TTC549 (cell line): ENCODE results near the gene LSR.
"Not testable (repeated sequence)": the region's sequence is repeated elsewhere in the genome, so short reads cannot be mapped to it uniquely, and the experiment has no call there.

Experiments used
- FAIRE-seq: peaks from 2 replicates; lab custom pipeline; 2012; peaks lifted over from hg19 to GRCh38; lab: Jason Lieb, UNC

The LSR gene

GRCh38 chr19:35267818-35268535 is 19.2 kb downstream of the LSR start:
- no peak for FAIRE-seq

GRCh38 chr19:35268536-35269437 is 20.0 kb downstream of the LSR start, which contains the start of gene USF2:
Gene USF2, plus strand, starts transcription at chr19:35268962. Its CDS starts 140 bp downstream, at chr19:35269102.
- FAIRE-seq: no peak

GRCh38 chr19:35269438-35270117 is 20.8 kb downstream of the LSR start:
- no peak for FAIRE-seq

DNA sequence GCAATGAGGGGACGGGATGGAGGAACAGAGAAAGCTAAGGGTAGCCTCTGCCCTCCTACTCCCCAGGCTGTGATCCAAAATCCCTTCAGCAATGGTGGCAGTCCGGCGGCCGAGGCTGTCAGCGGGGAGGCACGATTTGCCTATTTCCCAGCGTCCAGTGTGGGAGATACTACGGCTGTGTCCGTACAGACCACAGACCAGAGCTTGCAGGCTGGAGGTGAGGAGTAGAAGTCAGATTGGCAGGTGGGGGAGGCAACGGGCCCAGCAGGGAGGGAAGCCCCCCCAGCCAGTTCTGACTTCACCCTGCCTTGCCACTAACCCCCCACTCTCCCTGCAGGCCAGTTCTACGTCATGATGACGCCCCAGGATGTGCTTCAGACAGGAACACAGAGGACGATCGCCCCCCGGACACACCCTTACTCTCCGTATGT is 21.6 kb downstream of the LSR start:
- no peak for FAIRE-seq

DNA sequence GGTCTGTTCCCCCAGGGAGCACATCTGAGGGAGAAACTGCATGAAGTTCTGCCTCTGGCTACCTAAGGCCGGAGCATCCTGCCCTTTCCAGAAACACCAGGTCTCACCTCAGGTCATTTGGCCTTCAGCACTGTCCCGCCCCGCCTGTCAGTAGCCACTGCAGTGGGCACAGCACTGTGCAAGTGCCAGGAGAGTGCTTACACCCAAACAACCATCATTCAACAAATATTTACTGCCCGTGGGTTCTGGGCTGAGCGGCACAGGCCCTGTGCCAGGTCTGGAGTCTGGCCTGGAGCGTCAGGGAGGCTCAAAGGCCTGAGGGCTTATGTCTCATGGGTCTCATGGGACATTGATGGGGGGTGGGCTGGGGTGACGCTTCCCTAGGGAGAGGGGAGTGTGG is 22.7 kb downstream of the LSR start:
- no peak for FAIRE-seq

GRCh38 chr19:35272122-35272719 is 23.4 kb downstream of the LSR start:
- FAIRE-seq: no peak

- FAIRE-seq: no peak
Measured at GRCh38 chr19:35272954-35273649, 24.3 kb downstream of the LSR start.

DNA sequence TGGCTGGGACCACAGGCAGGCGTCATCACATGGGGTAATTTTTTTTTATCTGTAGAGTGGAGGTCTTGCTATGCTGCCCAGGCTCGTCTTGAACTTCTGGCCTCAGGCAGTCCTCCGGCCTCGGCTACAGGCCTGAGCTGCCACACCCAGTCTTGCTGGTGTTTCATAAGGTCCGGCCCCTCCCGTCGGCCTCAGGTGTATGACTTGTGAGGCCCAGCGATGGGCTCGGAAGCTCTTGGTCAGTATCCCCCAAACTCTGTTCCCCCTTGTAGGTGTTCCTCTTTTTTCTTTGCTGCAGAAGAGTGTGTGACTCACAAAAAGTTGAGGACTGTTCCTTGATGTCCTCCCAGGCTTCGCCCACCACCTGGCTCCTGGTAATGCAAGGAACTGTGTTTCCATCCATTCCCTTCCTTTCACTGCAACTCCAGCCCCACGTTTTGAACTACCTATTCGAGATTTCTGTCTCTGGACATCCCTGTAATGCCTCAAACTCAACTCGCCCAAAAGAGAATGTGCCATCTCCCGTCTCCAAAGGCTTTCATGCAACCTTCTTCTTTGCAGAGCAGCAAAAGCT is 25.0 kb downstream of the LSR start:
- no peak for FAIRE-seq

- FAIRE-seq: no peak
Measured at GRCh38 chr19:35274323-35274722, 25.5 kb downstream of the LSR start.

GRCh38 chr19:35276706-35277281 is 28.0 kb downstream of the LSR start:
- FAIRE-seq: no peak

GRCh38 chr19:35278578-35279284 is 29.9 kb downstream of the LSR start:
- FAIRE-seq: no peak

DNA sequence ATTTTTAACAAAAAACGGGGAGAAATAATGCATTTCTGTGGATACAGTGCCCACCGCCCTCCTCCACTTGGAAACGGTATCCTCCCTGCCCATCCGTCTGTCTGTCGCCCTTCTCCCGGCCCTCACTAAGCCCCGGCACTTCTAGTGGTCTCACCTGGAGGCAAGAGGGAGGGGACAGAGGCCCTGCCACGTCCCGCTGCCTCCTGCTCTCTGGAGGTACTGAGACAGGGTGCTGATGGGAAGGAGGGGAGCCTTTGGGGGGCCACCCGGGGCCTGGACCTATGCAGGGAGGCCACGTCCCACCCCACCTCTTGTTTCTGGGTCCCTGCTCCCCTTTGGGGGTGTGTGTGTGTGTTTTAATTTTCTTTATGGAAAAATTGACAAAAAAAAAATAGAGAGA is 30.6 kb downstream of the LSR start:
- FAIRE-seq: no peak

DNA sequence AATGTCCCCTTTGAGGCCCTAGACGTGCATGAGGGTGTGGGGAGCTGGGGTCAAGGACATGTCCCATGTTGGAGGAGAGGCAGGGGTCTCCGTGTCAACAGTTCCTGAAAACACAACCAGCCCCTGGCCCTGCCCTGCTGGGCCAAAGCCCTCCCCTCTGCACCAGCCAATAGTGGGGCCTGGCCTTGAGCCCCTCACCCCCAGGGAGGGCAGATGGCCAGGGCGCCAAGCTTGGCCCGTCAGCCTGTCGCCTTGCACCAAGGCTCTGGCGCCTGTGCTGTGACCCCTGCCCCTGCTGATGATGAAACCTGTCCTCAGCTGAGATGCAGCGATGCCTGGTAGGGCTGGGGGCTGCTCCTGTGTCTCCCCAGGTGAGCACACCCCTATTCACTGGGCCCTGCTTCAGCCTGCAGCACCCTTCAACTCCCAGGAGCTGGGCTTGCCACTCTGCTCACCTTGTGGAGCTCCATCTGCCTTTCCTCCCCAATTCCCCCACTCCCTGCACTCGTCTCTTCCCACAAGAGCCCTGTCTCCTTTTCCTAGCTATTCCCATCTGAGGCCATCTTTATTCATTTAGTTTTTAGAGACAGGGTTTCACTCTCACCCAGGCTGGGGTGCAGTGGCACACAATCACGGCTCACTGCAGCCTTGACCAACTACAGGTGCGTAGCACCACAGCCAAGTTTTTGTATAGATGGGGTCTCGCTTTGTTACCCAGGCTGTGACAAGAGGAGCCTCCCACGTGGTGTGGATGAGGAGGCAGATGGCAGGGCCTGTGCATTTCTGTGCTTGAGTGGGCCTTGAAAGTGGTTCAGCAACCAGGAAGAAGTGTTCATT is 31.4 kb downstream of the LSR start:
- no peak for FAIRE-seq

GRCh38 chr19:35281303-35281702 is 32.5 kb downstream of the LSR start:
- no peak for FAIRE-seq

DNA sequence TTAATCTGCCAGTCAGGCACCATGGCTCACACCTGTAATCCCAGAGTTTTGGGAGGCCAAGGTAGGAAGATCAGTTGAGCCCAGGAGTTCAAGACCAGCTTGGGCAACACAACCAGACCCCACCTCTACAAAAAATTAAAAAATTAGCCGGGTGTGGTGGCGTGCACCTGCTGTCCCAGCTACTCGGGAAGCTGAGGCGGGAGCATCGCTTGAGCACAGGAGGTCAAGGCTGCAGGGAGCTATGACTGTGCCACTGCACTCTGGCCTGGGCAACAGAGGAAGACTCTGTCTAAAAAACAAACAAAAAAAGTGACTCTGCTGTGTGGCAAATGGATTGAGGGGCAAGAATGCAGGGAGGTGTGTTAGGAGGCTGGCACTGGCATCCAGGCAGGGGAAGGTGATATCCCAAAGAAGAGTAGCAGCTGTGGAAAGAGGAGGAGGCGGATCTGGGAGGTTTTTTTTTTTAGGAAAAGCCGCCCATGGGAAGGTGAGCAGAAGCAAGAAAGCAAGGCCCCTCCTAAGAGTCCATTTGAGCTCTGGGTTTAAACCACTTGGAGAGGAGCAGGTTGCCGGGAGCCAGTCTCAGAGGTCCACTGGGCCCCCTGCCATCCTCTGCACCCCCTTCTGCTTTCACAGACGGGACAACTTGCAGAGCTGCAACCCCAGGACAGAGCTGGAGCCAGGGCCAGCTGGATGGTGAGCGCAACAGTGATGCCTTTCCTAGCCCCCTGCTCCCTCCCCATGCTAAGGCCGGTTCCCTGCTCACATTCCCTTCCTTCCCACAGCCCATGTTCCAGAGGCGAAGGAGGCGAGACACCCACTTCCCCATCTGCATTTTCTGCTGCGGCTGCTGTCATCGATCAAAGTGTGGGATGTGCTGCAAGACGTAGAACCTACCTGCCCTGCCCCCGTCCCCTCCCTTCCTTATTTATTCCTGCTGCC is 35.6 kb downstream of the LSR start:
- FAIRE-seq: no peak

- FAIRE-seq: no peak
Measured at GRCh38 chr19:35285095-35285449, 36.3 kb downstream of the LSR start.

- not testable (repeated sequence) for FAIRE-seq
Measured at GRCh38 chr19:35285465-35285864, 36.7 kb downstream of the LSR start.

GRCh38 chr19:35286101-35286500 is 37.3 kb downstream of the LSR start:
- not testable (repeated sequence) for FAIRE-seq
